ENCODE results near the gene SLC7A7. TPM values are rescaled to one million over a fixed set of nuclear protein-coding genes. Genes with fewer than 3 reads are reported as not detected.

Gene SLC7A7
- total and polyA plus RNA-seq, 9 of the 15 experiments (the other 6 are each of a cell fraction or from before 2014, with no cell fraction given), result 0.07 to 0.68 (median 0.41) TPM

DNA sequence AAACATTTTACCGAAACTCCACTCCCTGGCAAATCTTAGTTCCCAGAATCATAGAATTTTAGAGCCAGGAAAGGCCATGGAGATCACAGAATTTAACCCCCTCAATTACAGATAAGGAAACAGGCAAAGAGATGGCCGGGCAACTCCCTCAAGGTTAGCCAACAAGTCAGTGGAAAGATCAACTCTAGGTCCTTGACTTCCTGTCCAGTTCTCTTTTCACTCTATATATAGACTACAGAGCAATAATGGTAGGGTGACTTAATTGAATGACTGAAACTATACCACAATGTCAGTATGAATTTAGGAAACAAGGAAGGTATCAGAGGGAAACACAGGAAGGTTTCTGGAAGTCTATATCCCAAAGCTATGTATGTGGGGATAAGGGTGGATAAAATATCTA lies 37.2 kb downstream of the SLC7A7 start:
- H3K36me3 ChIP-seq (ENCODE audit: control insufficient read depth, insufficient read depth, low read length), result peaks cover 11% of the 10 kb centered on the region; the same call in 2 of the 3 replicates
- H3K9ac ChIP-seq (ENCODE audit: insufficient read depth in 1 of 2, low read depth in 2 of 2, low read length in 2 of 2), result no peak overlapping the region
- WGBS (ENCODE audit: insufficient coverage, low coverage, missing lambda C conversion rate), result 14% methylated on average over 2 of the region's 2 CpGs
- ChIA-PET CTCF (ENCODE audit: low intra/inter-chr PET ratio) (interaction anchor here (0.6 to 5.5 kb wide), 7 partner anchors 45 to 549 kb away, joined by 3 to 68 read pairs (median 5); no protein-coding TSS in a partner anchor), POLR2A (interaction anchor here (2.7 kb wide), 1 partner anchor 11 kb away, joined by 12 read pairs; the partner anchor contains the start of gene OXA1L)
- intact Hi-C loops (cut with micrococcal nuclease), result loop anchor here (10.0 kb wide), 1 partner anchor 487 kb away; no protein-coding TSS in a partner anchor
- no peak overlapping the region for H3K4me2 ChIP-seq (ENCODE audit: insufficient read depth, low read length)
- FAIRE-seq (no peak), DNase-seq (ENCODE audit: extremely low read depth in 1 of 4, low spot score in 3 of 4) (no peak), ATAC-seq (no peak)
- no peaks in the 10 kb centered on the region for H4K20me1 ChIP-seq (replicated peaks; ENCODE audit: control insufficient read depth, insufficient read depth, low read length)
- H3K4me1 ChIP-seq (replicated peaks in 1 of 2; ENCODE audit: control insufficient read depth in 2 of 2, insufficient read depth in 2 of 2, low read length in 2 of 2), result peaks cover 0 to 8% of the 10 kb centered on the region in 2 experiments; a peak in 3 of 5 replicates
- H3K9me1 ChIP-seq (ENCODE audit: control insufficient read depth, insufficient read depth, low read length), result no peaks in the 10 kb centered on the region
- H3K4me3 ChIP-seq, result no peak overlapping the region
- no peaks in the 10 kb centered on the region for H3K9me3 ChIP-seq (replicated peaks; ENCODE audit: control insufficient read depth, insufficient read depth, low read depth, low read length)
- BruUV-seq (replicated peaks), result no TSS peak
- H3K79me2 ChIP-seq (ENCODE audit: control insufficient read depth, insufficient read depth, low read length), result no peaks in the 10 kb centered on the region
- H3K27me3 ChIP-seq (ENCODE audit: control insufficient read depth in 2 of 2, insufficient read depth in 2 of 2, low read length in 2 of 2), result no peaks in the 10 kb centered on the region
- H3K27ac ChIP-seq (ENCODE audit: extremely low read depth, low read depth, low read length), result no peak overlapping the region
- no peak for TF ChIP-seq MAX (CRISPR knock-in tag; IDR thresholded peaks at IDR 0.05)
- TF ChIP-seq GABPB1 (CRISPR knock-in tag; IDR thresholded peaks at IDR 0.05), result no peak
- TF ChIP-seq HNRNPK (IDR thresholded peaks at IDR 0.05; ENCODE audit: low read depth, low read length, poor library complexity, severe bottlenecking), result no peak
- no peak for TF ChIP-seq HDAC8 (tag; IDR thresholded peaks at IDR 0.05)
- no peak for TF ChIP-seq ETV1 (tag; conservative IDR thresholded peaks at IDR 0.05; ENCODE audit: low read depth)
- no peak for TF ChIP-seq SNIP1 (IDR thresholded peaks at IDR 0.05; ENCODE audit: low read depth)
- TF ChIP-seq KDM5B (IDR thresholded peaks at IDR 0.05; ENCODE audit: insufficient replicate concordance, low read depth, low read length), result no peak
- TF ChIP-seq HMGXB4 (CRISPR knock-in tag; IDR thresholded peaks at IDR 0.05), result no peak
- no peak for TF ChIP-seq ESRRB (CRISPR knock-in tag; IDR thresholded peaks at IDR 0.05; ENCODE audit: borderline replicate concordance)
- no peak for TF ChIP-seq POLR2A (conservative IDR thresholded peaks at IDR 0.05)
- no peak for TF ChIP-seq CBFA2T2 (conservative IDR thresholded peaks at IDR 0.05)
- no peak for TF ChIP-seq BMI1 (IDR thresholded peaks at IDR 0.05; ENCODE audit: low read length)
- no peak for TF ChIP-seq THRA (IDR thresholded peaks at IDR 0.05)
- no peak for TF ChIP-seq TAF9B (IDR thresholded peaks at IDR 0.05; ENCODE audit: partially characterized antibody)
- TF ChIP-seq CBX3 (IDR thresholded peaks at IDR 0.05; ENCODE audit: borderline replicate concordance in 1 of 2, low read length in 2 of 2), result no peak
- TF ChIP-seq SAFB (IDR thresholded peaks at IDR 0.05; ENCODE audit: borderline replicate concordance, low read depth, low read length), result no peak
- in situ Hi-C loops (cut with MboI), result loop anchor here (5.0 kb wide), 1 partner anchor 79 kb away; no protein-coding TSS in a partner anchor
- H2AFZ ChIP-seq (ENCODE audit: low read depth, low read length), result no peak overlapping the region
